ENCODE data around the gene ZDHHC16. TPM values are rescaled to one million over a fixed set of nuclear protein-coding genes. Genes with fewer than 3 reads are reported as not detected.
A peak's percentile ranks its signal among the peaks of the same experiment; 100 is the strongest.

ZDHHC16 gene
- total RNA-seq, 1 donor, result 69.1 TPM

- peak within 1 kb of the TSS; percentile 93 for H3K4me3 ChIP-seq (ENCODE audit: low read depth, low read length)
- peak; percentile 96 for DNase-seq (ENCODE audit: low read depth)
- TF ChIP-seq, protein P1, sequence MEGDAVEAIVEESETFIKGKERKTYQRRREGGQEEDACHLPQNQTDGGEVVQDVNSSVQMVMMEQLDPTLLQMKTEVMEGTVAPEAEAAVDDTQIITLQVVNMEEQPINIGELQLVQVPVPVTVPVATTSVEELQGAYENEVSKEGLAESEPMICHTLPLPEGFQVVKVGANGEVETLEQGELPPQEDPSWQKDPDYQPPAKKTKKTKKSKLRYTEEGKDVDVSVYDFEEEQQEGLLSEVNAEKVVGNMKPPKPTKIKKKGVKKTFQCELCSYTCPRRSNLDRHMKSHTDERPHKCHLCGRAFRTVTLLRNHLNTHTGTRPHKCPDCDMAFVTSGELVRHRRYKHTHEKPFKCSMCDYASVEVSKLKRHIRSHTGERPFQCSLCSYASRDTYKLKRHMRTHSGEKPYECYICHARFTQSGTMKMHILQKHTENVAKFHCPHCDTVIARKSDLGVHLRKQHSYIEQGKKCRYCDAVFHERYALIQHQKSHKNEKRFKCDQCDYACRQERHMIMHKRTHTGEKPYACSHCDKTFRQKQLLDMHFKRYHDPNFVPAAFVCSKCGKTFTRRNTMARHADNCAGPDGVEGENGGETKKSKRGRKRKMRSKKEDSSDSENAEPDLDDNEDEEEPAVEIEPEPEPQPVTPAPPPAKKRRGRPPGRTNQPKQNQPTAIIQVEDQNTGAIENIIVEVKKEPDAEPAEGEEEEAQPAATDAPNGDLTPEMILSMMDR (IDR thresholded peaks at IDR 0.05; ENCODE audit: insufficient read depth, low read depth, low read length), result peak; percentile 47
Measured at GRCh38 chr10:97425964-97426775, 19.8 kb upstream of the ZDHHC16 start, which contains the start of gene PGAM1. Gene PGAM1 (plus strand): TSS chr10:97426191. CDS start chr10:97426308, 117 bp downstream.

DNA sequence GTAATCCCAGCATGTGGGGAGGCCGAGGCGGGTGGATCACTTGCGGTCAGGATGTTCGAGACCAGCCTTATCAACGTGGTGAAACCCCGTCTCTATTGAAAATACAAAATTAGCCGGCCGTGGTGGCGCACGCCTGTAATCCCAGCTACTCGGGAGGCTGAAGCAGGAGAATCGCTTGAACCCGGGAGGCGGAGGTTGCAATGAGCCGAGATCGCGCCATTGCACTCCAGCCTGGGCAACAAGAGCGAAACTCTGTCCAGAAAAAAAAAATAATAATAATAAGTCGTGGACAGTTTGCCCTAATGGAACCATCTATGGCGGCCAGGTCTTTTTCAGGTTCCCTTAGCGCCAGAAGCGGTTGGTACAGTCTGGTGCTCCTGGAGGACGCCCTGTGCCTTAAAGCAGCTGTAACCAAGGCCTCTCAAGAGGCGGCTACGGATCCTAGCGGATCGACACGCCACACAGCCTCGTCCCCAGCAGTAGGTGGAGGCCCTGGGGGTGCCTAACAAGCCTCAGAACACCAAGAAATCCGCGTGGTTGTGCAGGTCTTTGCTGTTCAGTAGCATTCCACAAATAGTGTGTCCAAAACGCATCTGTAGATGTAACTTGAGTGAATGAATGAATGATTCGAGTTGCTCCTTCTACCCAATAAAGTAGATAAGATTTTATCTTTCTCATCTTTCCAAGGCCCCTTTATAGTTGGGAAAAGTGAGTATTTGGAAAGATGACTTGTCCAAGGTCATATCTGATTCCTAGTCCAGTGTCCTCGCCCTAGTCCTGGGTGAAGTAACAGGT lies 19.0 kb upstream of the ZDHHC16 start:
- TF ChIP-seq, protein P1 (IDR thresholded peaks at IDR 0.05; ENCODE audit: insufficient read depth, low read depth, low read length), result no peak
- DNase-seq (ENCODE audit: low read depth), result no peak

DNA sequence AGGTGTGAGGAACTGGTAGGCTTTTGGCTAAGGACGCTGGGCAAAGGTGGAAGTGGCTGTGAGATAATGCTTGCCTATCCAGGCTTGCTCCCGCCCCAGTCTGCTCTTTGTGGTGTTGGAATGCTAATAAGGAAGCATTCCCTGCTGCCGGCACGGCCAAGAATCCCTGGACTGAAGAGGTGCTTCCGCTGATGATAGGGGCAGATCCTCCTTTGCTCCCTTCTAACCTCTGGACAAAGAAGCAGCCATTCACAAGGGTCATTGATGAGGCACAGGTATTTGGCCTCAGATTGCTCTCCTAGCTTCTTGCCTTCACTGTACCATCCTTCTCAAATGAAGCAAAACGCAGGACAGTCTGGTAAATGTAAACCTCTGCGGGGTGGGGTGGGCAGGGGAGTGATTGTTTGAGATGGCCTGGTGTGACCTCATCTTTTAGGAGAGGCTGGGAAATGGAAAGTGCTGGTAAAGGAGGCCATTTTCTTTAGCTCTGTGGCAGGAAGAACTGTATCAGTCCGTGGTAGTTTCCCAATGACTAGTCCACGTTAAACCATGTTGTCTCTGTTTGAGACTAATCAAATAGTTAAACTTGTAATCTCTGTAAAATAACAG lies 18.3 kb upstream of the ZDHHC16 start:
- TF ChIP-seq, protein P1 (IDR thresholded peaks at IDR 0.05; ENCODE audit: insufficient read depth, low read depth, low read length), result no peak
- peak; percentile 53 for DNase-seq (ENCODE audit: low read depth)
- H3K4me3 ChIP-seq (ENCODE audit: low read depth, low read length), result peak overlapping the region; percentile 93

More for the DNA sequence above, 19.0 kb upstream of the ZDHHC16 start:
- H3K4me3 ChIP-seq (ENCODE audit: low read depth, low read length), result peak overlapping the region; percentile 93

- TF ChIP-seq, protein P1 (IDR thresholded peaks at IDR 0.05; ENCODE audit: insufficient read depth, low read depth, low read length), result no peak
- peak; percentile 26 for DNase-seq (ENCODE audit: low read depth)
- H3K4me3 ChIP-seq (ENCODE audit: low read depth, low read length), result peak overlapping the region; percentile 93
Measured at GRCh38 chr10:97428572-97428981, 17.4 kb upstream of the ZDHHC16 start.

GRCh38 chr10:97434055-97434454 lies 11.9 kb upstream of the ZDHHC16 start:
- DNase-seq (ENCODE audit: low read depth), result no peak
- TF ChIP-seq, protein P1 (IDR thresholded peaks at IDR 0.05; ENCODE audit: insufficient read depth, low read depth, low read length), result no peak
- no peak overlapping the region for H3K4me3 ChIP-seq (ENCODE audit: low read depth, low read length)

DNA sequence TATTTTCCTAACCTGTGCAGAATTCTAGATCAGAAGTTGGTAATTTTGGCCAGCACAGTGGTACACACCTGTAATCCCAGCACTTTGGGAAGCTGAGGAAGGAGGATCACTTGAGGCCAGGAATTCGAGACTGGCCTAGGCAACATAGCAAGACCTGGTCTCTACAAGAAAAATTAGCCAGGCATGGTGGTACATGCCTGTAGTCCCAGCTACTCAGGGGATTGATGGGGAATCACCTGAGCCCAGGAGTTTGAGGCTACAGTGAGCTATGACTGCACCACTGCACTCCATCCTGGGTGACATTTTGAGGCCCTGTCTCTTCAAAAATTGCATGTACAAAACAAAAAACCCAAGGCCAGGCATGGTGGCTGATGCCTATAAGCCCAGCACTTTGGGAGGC lies 11.4 kb upstream of the ZDHHC16 start:
- no peak for DNase-seq (ENCODE audit: low read depth)
- H3K4me3 ChIP-seq (ENCODE audit: low read depth, low read length), result no peak overlapping the region
- TF ChIP-seq, protein P1 (IDR thresholded peaks at IDR 0.05; ENCODE audit: insufficient read depth, low read depth, low read length), result no peak

Data from fibroblast of villous mesenchyme (primary cell).